A673 (cell line): Measurements from ENCODE around the gene PLCB4.

Experiments used
- EZH2 ChIP-seq: fragments of 200-600 bp; sonication (generic); IDR thresholded peaks from 2 replicates; pipeline ENCODE4 v1.6.1; 2017; ENCODE audit warnings: borderline replicate concordance, low read depth, mild to moderate bottlenecking, mixed read lengths, antibody characterized with exemption, low read length; ENCODE audit not compliant: poor library complexity, severe bottlenecking
- TF ChIP-seq, protein P1 (sequence below): fragments of 300-800, 200-600 bp; sonication (generic); conservative IDR thresholded peaks from 2 replicates; pipeline ENCODE4 v1.5.1; 2017; ENCODE audit warnings: low read depth, mild to moderate bottlenecking, antibody characterized with exemption, low read length, moderate library complexity, mixed read lengths

DNA sequence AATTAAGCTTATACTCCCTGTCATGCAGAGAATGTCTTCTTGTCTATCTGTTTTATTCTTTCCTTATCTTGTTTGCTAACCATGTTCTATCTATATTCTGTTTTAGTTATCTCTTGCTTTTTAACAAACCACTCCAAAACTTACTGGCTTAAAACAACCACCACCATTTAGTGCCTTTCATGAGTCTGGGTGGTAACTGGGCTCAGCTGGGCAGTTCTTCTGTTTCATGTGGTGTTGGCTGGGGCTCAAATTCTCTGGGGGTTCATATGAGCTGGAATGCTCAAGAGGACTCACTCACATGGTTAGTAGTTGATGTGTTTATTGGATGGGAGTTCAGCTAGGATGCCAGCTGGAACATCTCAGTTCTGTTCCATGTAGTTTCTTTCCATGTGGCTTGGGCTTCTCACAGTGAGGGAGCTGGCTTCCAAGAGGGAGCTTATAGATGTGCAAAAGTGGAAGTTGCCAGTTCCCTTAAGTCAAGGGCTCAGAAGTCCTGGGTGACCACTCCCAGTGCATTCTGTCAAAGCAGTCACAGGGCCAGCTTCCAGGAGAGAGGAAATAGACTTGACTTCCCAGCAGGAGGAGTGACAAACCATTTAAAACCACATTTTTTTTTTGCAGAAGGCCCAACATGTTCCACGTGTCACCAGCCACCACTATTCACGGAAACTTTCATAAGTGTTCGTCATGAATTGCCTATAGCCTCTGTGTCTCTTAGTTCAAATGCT lies 70.4 kb downstream of the PLCB4 start:
- TF ChIP-seq, protein P1, sequence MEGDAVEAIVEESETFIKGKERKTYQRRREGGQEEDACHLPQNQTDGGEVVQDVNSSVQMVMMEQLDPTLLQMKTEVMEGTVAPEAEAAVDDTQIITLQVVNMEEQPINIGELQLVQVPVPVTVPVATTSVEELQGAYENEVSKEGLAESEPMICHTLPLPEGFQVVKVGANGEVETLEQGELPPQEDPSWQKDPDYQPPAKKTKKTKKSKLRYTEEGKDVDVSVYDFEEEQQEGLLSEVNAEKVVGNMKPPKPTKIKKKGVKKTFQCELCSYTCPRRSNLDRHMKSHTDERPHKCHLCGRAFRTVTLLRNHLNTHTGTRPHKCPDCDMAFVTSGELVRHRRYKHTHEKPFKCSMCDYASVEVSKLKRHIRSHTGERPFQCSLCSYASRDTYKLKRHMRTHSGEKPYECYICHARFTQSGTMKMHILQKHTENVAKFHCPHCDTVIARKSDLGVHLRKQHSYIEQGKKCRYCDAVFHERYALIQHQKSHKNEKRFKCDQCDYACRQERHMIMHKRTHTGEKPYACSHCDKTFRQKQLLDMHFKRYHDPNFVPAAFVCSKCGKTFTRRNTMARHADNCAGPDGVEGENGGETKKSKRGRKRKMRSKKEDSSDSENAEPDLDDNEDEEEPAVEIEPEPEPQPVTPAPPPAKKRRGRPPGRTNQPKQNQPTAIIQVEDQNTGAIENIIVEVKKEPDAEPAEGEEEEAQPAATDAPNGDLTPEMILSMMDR: no peak
- TF ChIP-seq EZH2: no peak
